ENCODE results near the gene DIPK1B. TPM values are rescaled to one million over a fixed set of nuclear protein-coding genes. Genes with fewer than 3 reads are reported as not detected.
"Not testable (repeated sequence)": the region's sequence is repeated elsewhere in the genome, so short reads cannot be mapped to it uniquely, and the experiment has no call there.

DIPK1B gene
- total RNA-seq, 1 experiment from 2014 or later = 40.4 TPM

DNA sequence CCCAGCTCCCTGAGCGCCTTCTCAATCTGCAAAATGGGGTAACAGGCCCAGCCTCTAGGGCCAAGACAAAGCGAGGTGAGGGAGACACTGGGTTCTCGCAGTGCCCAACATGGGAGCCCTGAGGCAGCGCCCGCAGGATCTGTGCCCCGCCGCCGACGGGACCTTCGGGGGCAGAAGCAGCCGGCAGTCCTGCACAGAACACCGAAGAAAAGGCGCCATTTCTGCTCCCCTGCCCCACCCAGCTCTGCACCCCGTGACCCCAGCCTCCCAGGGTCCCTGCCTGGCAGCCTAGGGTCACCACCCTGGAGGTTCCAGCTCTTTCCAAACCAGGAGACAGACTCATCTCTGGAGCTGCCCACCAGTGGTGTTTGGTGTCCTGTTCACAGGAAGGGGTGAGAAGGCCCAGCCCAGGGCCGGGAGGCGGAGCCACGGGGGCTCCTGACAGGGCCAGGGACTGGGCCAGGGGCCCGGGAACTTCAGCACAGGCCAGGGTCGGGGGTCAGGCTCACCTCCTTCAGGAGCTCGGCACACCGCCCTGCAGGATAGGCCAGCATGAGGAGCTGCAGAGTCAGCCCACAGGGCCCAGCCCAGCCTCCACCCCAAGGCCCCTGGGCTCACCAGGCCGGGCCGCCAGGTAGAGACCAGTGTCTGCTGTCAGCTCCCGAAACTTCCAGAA is 42.4 kb downstream of the DIPK1B start:
- Mint-ChIP-seq H3K9me3 (ENCODE audit: unreplicated experiment) (peaks cover 28% of the 10 kb centered on the region), H3K36me3 (ENCODE audit: insufficient read depth, unreplicated experiment) (no peaks in the 10 kb centered on the region), H3K4me3 (ENCODE audit: unreplicated experiment) (no peak overlapping the region), H3K27me3 (ENCODE audit: insufficient read depth, unreplicated experiment) (no peaks in the 10 kb centered on the region), H3K27ac (ENCODE audit: unreplicated experiment) (no peak overlapping the region), H3K4me1 (ENCODE audit: low read depth, unreplicated experiment) (no peaks in the 10 kb centered on the region)
- H3K4me1 ChIP-seq = no peaks in the 10 kb centered on the region
- no peaks in the 10 kb centered on the region for H3K27me3 ChIP-seq (replicated peaks; ENCODE audit: control insufficient read depth, insufficient read depth, low read length)
- CTCF ChIA-PET = interaction anchor here (0.6 to 1.4 kb wide), 3 partner anchors 10 to 237 kb away, joined by 3 to 4 read pairs (median 4); no protein-coding TSS in a partner anchor
- TF ChIP-seq, protein P1, sequence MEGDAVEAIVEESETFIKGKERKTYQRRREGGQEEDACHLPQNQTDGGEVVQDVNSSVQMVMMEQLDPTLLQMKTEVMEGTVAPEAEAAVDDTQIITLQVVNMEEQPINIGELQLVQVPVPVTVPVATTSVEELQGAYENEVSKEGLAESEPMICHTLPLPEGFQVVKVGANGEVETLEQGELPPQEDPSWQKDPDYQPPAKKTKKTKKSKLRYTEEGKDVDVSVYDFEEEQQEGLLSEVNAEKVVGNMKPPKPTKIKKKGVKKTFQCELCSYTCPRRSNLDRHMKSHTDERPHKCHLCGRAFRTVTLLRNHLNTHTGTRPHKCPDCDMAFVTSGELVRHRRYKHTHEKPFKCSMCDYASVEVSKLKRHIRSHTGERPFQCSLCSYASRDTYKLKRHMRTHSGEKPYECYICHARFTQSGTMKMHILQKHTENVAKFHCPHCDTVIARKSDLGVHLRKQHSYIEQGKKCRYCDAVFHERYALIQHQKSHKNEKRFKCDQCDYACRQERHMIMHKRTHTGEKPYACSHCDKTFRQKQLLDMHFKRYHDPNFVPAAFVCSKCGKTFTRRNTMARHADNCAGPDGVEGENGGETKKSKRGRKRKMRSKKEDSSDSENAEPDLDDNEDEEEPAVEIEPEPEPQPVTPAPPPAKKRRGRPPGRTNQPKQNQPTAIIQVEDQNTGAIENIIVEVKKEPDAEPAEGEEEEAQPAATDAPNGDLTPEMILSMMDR (IDR thresholded peaks at IDR 0.05; ENCODE audit: insufficient read depth in 1 of 2, low read depth in 1 of 2, low read length in 1 of 2, severe bottlenecking in 1 of 2, unreplicated experiment in 1 of 2) = no peak
- peak in 1 of 2 experiments; percentile 18 for DNase-seq
- intact Hi-C loops (cut with micrococcal nuclease; ENCODE audit: unreplicated experiment) = no loop called here
- no peaks in the 10 kb centered on the region for H3K36me3 ChIP-seq (ENCODE audit: control insufficient read depth, insufficient read depth, low read length)
- H3K9me3 ChIP-seq = peaks cover 13% of the 10 kb centered on the region
- H3K4me3 ChIP-seq (ENCODE audit: low read depth, low read length) = no peak overlapping the region
- POLR2A ChIA-PET = no interaction called here
- BruUV-seq (replicated peaks) = no TSS peak

DNA sequence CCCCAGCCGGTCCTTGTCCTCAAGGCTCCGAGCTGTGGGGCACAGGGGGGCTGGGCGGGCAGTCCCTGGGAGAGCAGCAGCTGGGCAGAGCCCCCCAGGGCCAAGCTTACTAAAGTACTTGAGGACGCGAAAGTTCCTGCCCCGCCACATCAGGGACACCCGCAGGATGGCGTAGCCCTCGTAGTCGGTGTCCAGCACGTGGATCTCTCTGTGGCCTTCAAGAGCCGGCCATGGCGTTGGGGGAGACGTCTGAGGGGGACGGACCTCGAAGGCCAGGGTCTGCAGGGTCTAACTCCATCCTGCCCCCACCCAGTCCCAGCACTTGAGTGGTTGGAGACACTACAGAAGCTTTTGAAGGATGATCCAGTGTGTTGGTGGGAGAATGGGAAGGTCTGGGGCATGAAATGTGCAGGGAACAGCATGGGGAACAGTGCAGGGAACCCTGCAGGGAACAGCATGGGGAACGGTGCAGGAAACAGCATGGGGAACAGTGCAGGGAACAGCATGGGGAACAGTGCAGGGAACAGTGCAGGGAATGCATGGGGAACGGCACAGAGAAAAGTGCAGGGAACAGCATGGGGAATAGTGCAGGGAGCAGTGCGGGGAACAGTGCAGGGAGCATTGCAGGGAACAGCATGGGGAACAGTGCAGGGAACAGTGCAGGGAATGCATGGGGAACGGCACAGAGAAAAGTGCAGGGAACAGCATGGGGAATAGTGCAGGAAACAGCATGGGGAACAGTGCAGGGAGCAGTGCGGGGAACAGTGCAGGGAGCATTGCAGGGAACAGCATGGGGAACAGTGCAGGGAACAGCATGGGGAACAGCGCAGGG is 43.1 kb downstream of the DIPK1B start:
- H3K27me3 Mint-ChIP-seq (ENCODE audit: insufficient read depth, unreplicated experiment); H3K36me3 ChIP-seq (ENCODE audit: control insufficient read depth, insufficient read depth, low read length); BruUV-seq (replicated peaks); H3K36me3 Mint-ChIP-seq (ENCODE audit: insufficient read depth, unreplicated experiment); H3K27me3 ChIP-seq (replicated peaks; ENCODE audit: control insufficient read depth, insufficient read depth, low read length); POLR2A ChIA-PET; DNase-seq; H3K27ac Mint-ChIP-seq (ENCODE audit: unreplicated experiment); H3K4me1 Mint-ChIP-seq (ENCODE audit: low read depth, unreplicated experiment); H3K4me3 Mint-ChIP-seq (ENCODE audit: unreplicated experiment); intact Hi-C loops (cut with micrococcal nuclease; ENCODE audit: unreplicated experiment); H3K4me1 ChIP-seq; H3K4me3 ChIP-seq (ENCODE audit: low read depth, low read length): not testable (repeated sequence)
- CTCF ChIA-PET = interaction anchor here (1.0 to 1.4 kb wide), 2 partner anchors 11 to 22 kb away, joined by 3 to 4 read pairs; no protein-coding TSS in a partner anchor
- H3K9me3 ChIP-seq = peaks cover 13% of the 10 kb centered on the region
- peaks cover 24% of the 10 kb centered on the region for H3K9me3 Mint-ChIP-seq (ENCODE audit: unreplicated experiment)

DNA sequence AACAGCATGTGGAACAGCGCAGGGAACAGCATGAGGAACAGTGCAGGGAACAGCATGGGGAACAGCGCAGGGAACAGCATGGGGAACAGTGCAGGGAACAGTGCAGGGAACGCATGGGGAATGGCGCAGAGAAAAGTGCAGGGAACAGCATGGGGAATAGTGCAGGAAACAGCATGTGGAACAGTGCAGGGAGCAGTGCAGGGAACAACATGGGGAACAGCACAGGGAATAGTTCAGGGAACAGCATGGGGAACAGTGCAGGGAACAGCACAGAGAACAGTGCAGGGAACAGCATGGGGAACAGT is 43.7 kb downstream of the DIPK1B start:
- peaks cover 18% of the 10 kb centered on the region for H3K9me3 Mint-ChIP-seq (ENCODE audit: unreplicated experiment)
- H3K4me1 Mint-ChIP-seq (ENCODE audit: low read depth, unreplicated experiment) = peaks cover 6% of the 10 kb centered on the region
- POLR2A ChIA-PET = no interaction called here
- Histone ChIP-seq H3K9me3 (peaks cover 13% of the 10 kb centered on the region), H3K36me3 (ENCODE audit: control insufficient read depth, insufficient read depth, low read length) (no peaks in the 10 kb centered on the region), H3K4me3 (ENCODE audit: low read depth, low read length) (no peak overlapping the region), H3K4me1 (no peaks in the 10 kb centered on the region), H3K27me3 (replicated peaks; ENCODE audit: control insufficient read depth, insufficient read depth, low read length) (no peaks in the 10 kb centered on the region)
- intact Hi-C loops (cut with micrococcal nuclease; ENCODE audit: unreplicated experiment) = no loop called here
- no peak overlapping the region for H3K4me3 Mint-ChIP-seq (ENCODE audit: unreplicated experiment)
- no peaks in the 10 kb centered on the region for H3K27me3 Mint-ChIP-seq (ENCODE audit: insufficient read depth, unreplicated experiment)
- no peak overlapping the region for H3K27ac Mint-ChIP-seq (ENCODE audit: unreplicated experiment)
- H3K36me3 Mint-ChIP-seq (ENCODE audit: insufficient read depth, unreplicated experiment) = no peaks in the 10 kb centered on the region
- TF ChIP-seq, protein P1 (IDR thresholded peaks at IDR 0.05; ENCODE audit: insufficient read depth in 1 of 2, low read depth in 1 of 2, low read length in 1 of 2, severe bottlenecking in 1 of 2, unreplicated experiment in 1 of 2) = no peak
- CTCF ChIA-PET = no interaction called here
- no TSS peak for BruUV-seq (replicated peaks)
- no peak for DNase-seq
